CD4-positive, alpha-beta memory T cell (primary cell): ENCODE measurements around the gene XRCC4. TPM values are rescaled to one million over a fixed set of nuclear protein-coding genes. Genes with fewer than 3 reads are reported as not detected.

Experiments
- CTCF ChIA-PET: fragments of 350-600 bp; sonication (Branson Sonifier 250); formaldehyde crosslinking; loops from one replicate; lab custom pipeline; 2021; ENCODE audit warnings: inconsistent platforms; ENCODE audit not compliant: partially characterized antibody; lab: Charles Lee
- POLR2A ChIA-PET: fragments of 350-600 bp; sonication (Branson Sonifier 250); formaldehyde crosslinking; loops from one replicate; lab custom pipeline; 2021; ENCODE audit not compliant: partially characterized antibody; lab: Charles Lee
- DNase-seq, 5 donors: peaks; one replicate each; pipeline versions ENCODE4 v3.0.0 to v3.0.0-alpha.2; 2020 to 2022; ENCODE audit warnings: mixed read lengths in 1 of 5
- H3K27ac ChIP-seq: one replicate; pipeline ENCODE4 v1.7.0; 2013; ENCODE audit warnings: low read depth, low read length
- H3K27me3 ChIP-seq: 2 replicates; pipeline ENCODE4 v1.7.0; 2013; ENCODE audit warnings: mild to moderate bottlenecking, low read length, moderate library complexity; ENCODE audit not compliant: insufficient read depth
- H3K36me3 ChIP-seq: 2 replicates; pipeline ENCODE4 v1.7.0; 2013; ENCODE audit warnings: mild to moderate bottlenecking, low read length, moderate library complexity; ENCODE audit not compliant: insufficient read depth
- H3K4me1 ChIP-seq: 2 replicates; pipeline ENCODE4 v1.7.0; 2013; ENCODE audit warnings: mild to moderate bottlenecking, low read length, moderate library complexity; ENCODE audit not compliant: insufficient read depth
- H3K4me3 ChIP-seq, 2 donors: one replicate each; pipeline ENCODE4 v1.7.0; 2013; ENCODE audit warnings: low read length in 2 of 2, mild to moderate bottlenecking in 1 of 2
- H3K9me3 ChIP-seq, 2 donors: one replicate each; pipeline ENCODE4 v1.7.0; 2013; ENCODE audit warnings: low read length in 2 of 2, control low read depth in 1 of 2; ENCODE audit not compliant: control insufficient read depth in 1 of 2
- H3K27ac Mint-ChIP-seq, 7 donors: one replicate each; pipeline ENCODE4 v1.8.0; 2020 to 2021; ENCODE audit warnings: mixed read lengths in 7 of 7, mild to moderate bottlenecking in 6 of 7, inconsistent platforms in 3 of 7, moderate library complexity in 3 of 7
- H3K27me3 Mint-ChIP-seq, 2 donors: one replicate each; pipeline ENCODE4 v1.8.0; 2020 to 2021; ENCODE audit warnings: mixed read lengths in 2 of 2
- H3K36me3 Mint-ChIP-seq, 2 donors: one replicate each; pipeline ENCODE4 v1.8.0; 2020 to 2021; ENCODE audit warnings: mixed read lengths in 2 of 2, inconsistent platforms in 1 of 2, mild to moderate bottlenecking in 1 of 2
- H3K4me1 Mint-ChIP-seq, 4 donors: one replicate each; pipeline ENCODE4 v1.8.0; 2020 to 2021; ENCODE audit warnings: mixed read lengths in 4 of 4, mild to moderate bottlenecking in 1 of 4
- H3K4me3 Mint-ChIP-seq, 8 donors: one replicate each; pipeline ENCODE4 v1.8.0; 2020 to 2021; ENCODE audit warnings: mixed read lengths in 8 of 8, mild to moderate bottlenecking in 7 of 8, moderate library complexity in 6 of 8, inconsistent platforms in 3 of 8
- H3K9me3 Mint-ChIP-seq, 8 donors: one replicate each; pipeline ENCODE4 v1.8.0; 2020 to 2021; ENCODE audit warnings: mixed read lengths in 8 of 8, mild to moderate bottlenecking in 5 of 8, inconsistent platforms in 3 of 8, moderate library complexity in 1 of 8
- intact Hi-C: fragments of 100-400 bp; cut with micrococcal nuclease; formaldehyde crosslinking; loops from one replicate; pipeline ENCODE4 v1.15.1; 2023
- polyA plus RNA-seq, 2 donors: library from polyadenylated mRNA; unstranded; fragments of 300-500 nt; fragmentation: Illumina TruSeq; gene quantifications; one replicate each; pipeline ENCODE4 v1.2.3, GENCODE V29; 2021
- total RNA-seq, 2 experiments: library from RNA; stranded (reverse); gene quantifications; one replicate each; pipeline ENCODE4 v1.2.3, GENCODE V29; 2021

The XRCC4 gene
- total and polyA plus RNA-seq, 4 experiments from 2014 or later: 4.1 to 9.8 (median 5.7) TPM

GRCh38 chr5:83341815-83342334 lies 264.5 kb downstream of the XRCC4 start:
- no peaks in the 10 kb centered on the region for H3K36me3 Mint-ChIP-seq
- no peak overlapping the region for H3K4me3 ChIP-seq
- no peaks in the 10 kb centered on the region for H3K36me3 ChIP-seq
- H3K27me3 ChIP-seq: no peaks in the 10 kb centered on the region
- ChIA-PET POLR2A (no interaction called here), CTCF (interaction anchor here (0.8 to 1.0 kb wide), 2 partner anchors 88 to 976 kb away, joined by 3 read pairs; no protein-coding TSS in a partner anchor)
- no peak overlapping the region for H3K4me3 Mint-ChIP-seq
- H3K9me3 Mint-ChIP-seq: peaks cover 0 to 6% (median 2%) of the 10 kb centered on the region in 8 donors
- H3K27ac ChIP-seq: no peak overlapping the region
- peaks cover 23% of the 10 kb centered on the region for H3K4me1 ChIP-seq
- DNase-seq: no peak
- intact Hi-C loops: loop anchor here (5.0 kb wide), 1 partner anchor 265 kb away; the partner anchor contains the start of genes TMEM167A and XRCC4
- no peaks in the 10 kb centered on the region for H3K27me3 Mint-ChIP-seq
- peaks cover 19 to 24% (median 21%) of the 10 kb centered on the region in 4 donors for H3K4me1 Mint-ChIP-seq
- H3K27ac Mint-ChIP-seq: peak overlapping the region in 6 of 7 donors; percentile 36 to 88 (median 66)
- H3K9me3 ChIP-seq: no peaks in the 10 kb centered on the region

- no peak for DNase-seq
Measured at GRCh38 chr5:83342465-83342864, 265.1 kb downstream of the XRCC4 start.

DNA sequence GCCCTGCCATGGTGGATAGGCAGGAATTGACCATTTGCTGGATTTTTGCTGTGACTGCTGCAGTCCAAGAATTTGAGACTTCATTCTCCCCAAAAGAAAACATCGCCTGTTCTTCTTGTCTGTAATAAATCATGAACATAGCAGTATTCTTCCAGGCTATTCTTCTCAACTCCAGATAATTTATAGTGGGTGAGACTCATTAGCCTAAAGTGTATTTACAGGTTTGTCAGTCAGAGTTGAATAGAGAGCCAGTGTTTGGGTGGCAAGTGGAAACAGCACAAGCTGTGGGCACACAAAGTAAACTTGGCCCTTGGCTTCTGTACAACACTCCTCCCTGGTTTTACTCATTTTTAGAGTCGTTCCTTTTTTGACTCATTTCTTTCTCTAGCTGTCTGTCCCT lies 266.0 kb downstream of the XRCC4 start:
- ChIA-PET POLR2A (no interaction called here), CTCF (no interaction called here)
- Histone ChIP-seq H3K9me3 (no peaks in the 10 kb centered on the region), H3K27ac (no peak overlapping the region), H3K4me1 (peaks cover 23% of the 10 kb centered on the region), H3K27me3 (no peaks in the 10 kb centered on the region), H3K4me3 (no peak overlapping the region), H3K36me3 (no peaks in the 10 kb centered on the region)
- Mint-ChIP-seq H3K36me3 (peaks cover 9% of the 10 kb centered on the region in 2 donors), H3K4me3 (no peak overlapping the region), H3K27ac (peak overlapping the region in 1 of 7 donors; percentile 42), H3K9me3 (peaks cover 0 to 21% (median 13%) of the 10 kb centered on the region in 8 donors), H3K4me1 (peaks cover 19 to 24% (median 21%) of the 10 kb centered on the region in 4 donors), H3K27me3 (no peaks in the 10 kb centered on the region)
- intact Hi-C loops: loop anchor here (5.0 kb wide), 1 partner anchor 266 kb away; the partner anchor contains the start of genes TMEM167A and XRCC4
- DNase-seq: no peak

More at GRCh38 chr5:83342465-83342864, 265.1 kb downstream of the XRCC4 start:
- Histone ChIP-seq H3K4me3 (no peak overlapping the region), H3K9me3 (no peaks in the 10 kb centered on the region), H3K4me1 (peaks cover 23% of the 10 kb centered on the region), H3K36me3 (no peaks in the 10 kb centered on the region), H3K27me3 (no peaks in the 10 kb centered on the region), H3K27ac (no peak overlapping the region)
- H3K27me3 Mint-ChIP-seq: no peaks in the 10 kb centered on the region
- ChIA-PET CTCF (interaction anchor here (1.0 kb wide), 1 partner anchor 87 kb away, joined by 3 read pairs; no protein-coding TSS in a partner anchor), POLR2A (no interaction called here)
- peaks cover 19 to 24% (median 21%) of the 10 kb centered on the region in 4 donors for H3K4me1 Mint-ChIP-seq
- H3K9me3 Mint-ChIP-seq: peaks cover 0 to 12% (median 5%) of the 10 kb centered on the region in 8 donors
- H3K4me3 Mint-ChIP-seq: no peak overlapping the region
- intact Hi-C loops: loop anchor here (5.0 kb wide), 1 partner anchor 265 kb away; the partner anchor contains the start of genes TMEM167A and XRCC4
- no peak overlapping the region for H3K27ac Mint-ChIP-seq
- peaks cover 4 to 5% of the 10 kb centered on the region in 2 donors for H3K36me3 Mint-ChIP-seq

DNA sequence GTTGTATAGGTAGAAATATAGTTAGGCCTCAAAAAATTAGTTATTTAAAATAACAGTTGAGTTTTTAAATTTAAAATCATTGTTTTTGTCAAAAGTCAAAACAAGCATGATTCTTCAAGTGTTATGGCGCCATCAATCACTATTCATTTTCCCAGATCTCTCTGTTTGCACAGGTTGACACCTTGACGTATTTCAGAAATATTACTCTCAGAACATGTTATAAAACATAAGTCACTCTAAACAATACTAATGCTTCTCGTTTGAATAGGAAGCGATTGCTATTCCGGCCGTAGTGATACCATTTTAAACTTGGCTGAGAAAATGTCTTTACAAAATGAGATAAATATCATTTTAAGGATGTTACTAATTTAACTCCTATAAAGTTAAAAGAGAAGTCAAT lies 268.1 kb downstream of the XRCC4 start:
- H3K4me3 ChIP-seq: no peak overlapping the region
- intact Hi-C loops: no loop called here
- H3K27me3 ChIP-seq: no peaks in the 10 kb centered on the region
- H3K4me3 Mint-ChIP-seq: no peak overlapping the region
- peaks cover 14% of the 10 kb centered on the region for H3K4me1 ChIP-seq
- no peaks in the 10 kb centered on the region for H3K36me3 ChIP-seq
- no peaks in the 10 kb centered on the region for H3K27me3 Mint-ChIP-seq
- H3K27ac Mint-ChIP-seq: no peak overlapping the region
- DNase-seq: no peak
- H3K9me3 ChIP-seq: peaks cover 0 to 4% of the 10 kb centered on the region in 2 donors
- H3K36me3 Mint-ChIP-seq: peaks cover 15 to 25% of the 10 kb centered on the region in 2 donors
- peaks cover 0 to 41% (median 29%) of the 10 kb centered on the region in 8 donors for H3K9me3 Mint-ChIP-seq
- H3K4me1 Mint-ChIP-seq: peaks cover 9 to 15% (median 12%) of the 10 kb centered on the region in 4 donors
- ChIA-PET CTCF (no interaction called here), POLR2A (no interaction called here)
- no peak overlapping the region for H3K27ac ChIP-seq

DNA sequence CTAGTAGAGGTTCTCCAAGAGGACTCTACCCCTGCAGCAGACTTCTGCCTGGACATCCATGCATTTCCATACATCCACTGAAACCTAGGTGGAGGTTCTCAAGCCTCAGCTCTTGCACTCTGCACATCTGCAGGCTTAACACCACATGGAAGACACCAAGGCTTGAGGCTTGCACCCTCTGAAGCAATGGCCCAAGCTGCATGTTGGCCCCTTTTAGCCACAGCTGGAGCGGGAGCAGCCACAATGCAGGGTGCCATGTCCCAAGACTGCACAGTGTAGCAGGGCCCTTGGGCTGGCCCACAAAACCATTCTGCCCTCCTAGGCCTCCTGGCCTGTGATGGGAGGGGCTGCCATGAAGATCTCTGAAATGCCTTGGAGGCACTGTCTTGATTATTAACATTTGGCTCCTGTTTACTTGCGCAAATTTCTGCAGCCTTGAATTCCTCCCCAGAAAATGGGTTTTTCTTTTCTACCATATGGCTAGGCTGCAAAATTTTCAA lies 271.0 kb downstream of the XRCC4 start:
- POLR2A ChIA-PET: no interaction called here
- no peak for DNase-seq
- no peaks in the 10 kb centered on the region for H3K36me3 ChIP-seq
- H3K36me3 Mint-ChIP-seq: peaks cover 19 to 25% of the 10 kb centered on the region in 2 donors
- peaks cover 0 to 43% (median 34%) of the 10 kb centered on the region in 8 donors for H3K9me3 Mint-ChIP-seq
- no peak overlapping the region for H3K4me3 Mint-ChIP-seq
- H3K4me3 ChIP-seq: no peak overlapping the region
- no peaks in the 10 kb centered on the region for H3K27me3 ChIP-seq
- H3K4me1 ChIP-seq: no peaks in the 10 kb centered on the region
- peaks cover 0 to 4% of the 10 kb centered on the region in 2 donors for H3K9me3 ChIP-seq
- H3K4me1 Mint-ChIP-seq: no peaks in the 10 kb centered on the region
- H3K27ac ChIP-seq: no peak overlapping the region
- H3K27ac Mint-ChIP-seq: no peak overlapping the region
- CTCF ChIA-PET: no interaction called here
- no peaks in the 10 kb centered on the region for H3K27me3 Mint-ChIP-seq
- intact Hi-C loops: no loop called here

DNA sequence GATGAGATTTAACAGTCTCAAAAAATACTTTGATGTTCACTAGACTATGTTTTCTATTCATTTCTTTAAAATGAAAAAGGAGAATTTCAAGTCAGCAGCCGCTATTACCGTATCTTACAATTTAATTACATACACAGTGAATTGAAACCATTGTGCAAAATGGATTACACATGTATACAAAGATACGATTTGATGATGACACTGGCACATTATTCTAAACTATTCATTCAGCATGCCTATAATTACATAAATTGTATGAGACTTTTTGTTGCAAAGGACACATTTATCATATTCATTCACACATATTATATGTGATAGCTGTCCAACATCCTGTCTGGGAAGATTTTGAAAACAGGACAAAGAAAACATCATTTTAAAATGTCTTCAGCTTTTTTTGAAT lies 275.9 kb downstream of the XRCC4 start:
- H3K27ac ChIP-seq: no peak overlapping the region
- no peak for DNase-seq
- no peaks in the 10 kb centered on the region for H3K27me3 ChIP-seq
- ChIA-PET CTCF (no interaction called here), POLR2A (no interaction called here)
- H3K4me3 Mint-ChIP-seq: no peak overlapping the region
- H3K9me3 Mint-ChIP-seq: peaks cover 0 to 30% (median 21%) of the 10 kb centered on the region in 8 donors
- peaks cover 0 to 4% of the 10 kb centered on the region in 2 donors for H3K9me3 ChIP-seq
- peaks cover 0 to 1% of the 10 kb centered on the region in 2 donors for H3K27me3 Mint-ChIP-seq
- peaks cover 14 to 20% of the 10 kb centered on the region in 2 donors for H3K36me3 Mint-ChIP-seq
- peaks cover 0 to 2% (median 0%) of the 10 kb centered on the region in 4 donors for H3K4me1 Mint-ChIP-seq
- H3K36me3 ChIP-seq: no peaks in the 10 kb centered on the region
- intact Hi-C loops: no loop called here
- no peak overlapping the region for H3K27ac Mint-ChIP-seq
- no peak overlapping the region for H3K4me3 ChIP-seq
- H3K4me1 ChIP-seq: no peaks in the 10 kb centered on the region

- Histone ChIP-seq H3K9me3 (peaks cover 0 to 4% of the 10 kb centered on the region in 2 donors), H3K27me3 (no peaks in the 10 kb centered on the region), H3K4me1 (no peaks in the 10 kb centered on the region), H3K4me3 (no peak overlapping the region), H3K36me3 (no peaks in the 10 kb centered on the region), H3K27ac (no peak overlapping the region)
- CTCF ChIA-PET: no interaction called here
- Mint-ChIP-seq H3K4me3 (no peak overlapping the region), H3K27ac (no peak overlapping the region), H3K27me3 (peaks cover 0 to 1% of the 10 kb centered on the region in 2 donors), H3K36me3 (peaks cover 11 to 16% of the 10 kb centered on the region in 2 donors), H3K9me3 (peaks cover 0 to 25% (median 16%) of the 10 kb centered on the region in 8 donors), H3K4me1 (peaks cover 0 to 2% (median 0%) of the 10 kb centered on the region in 4 donors)
- intact Hi-C loops: no loop called here
- POLR2A ChIA-PET: no interaction called here
- no peak for DNase-seq
Measured at GRCh38 chr5:83353774-83354173, 276.4 kb downstream of the XRCC4 start.
